Cardiac septum (tissue), 1 donor: Measurements from ENCODE around the gene PFDN1. TPM values are rescaled to one million over a fixed set of nuclear protein-coding genes. Genes with fewer than 3 reads are reported as not detected.

Source experiments
- DNase-seq: peaks from one replicate; pipeline ENCODE4 v3.0.0-alpha.2; 2020; ENCODE audit warnings: low spot score
- intact Hi-C: fragments of 100-400 bp; cut with DNase I; formaldehyde crosslinking; loops from one replicate; pipeline ENCODE4 v1.14.0; 2022
- total RNA-seq: library from RNA; stranded (reverse); fragmentation: NEBNext Ultra II Directional; extraction: Animal tissue kit (Norgen Biotek cat#: 25700); gene quantifications from one replicate; pipeline ENCODE4 v1.2.1, GENCODE V29; 2021
- donor health status: DM: no; HTN: no; CAD: no.

The PFDN1 gene
- total RNA-seq, 1 donor from 2014 or later = 71.7 TPM

GRCh38 chr5:140245926-140246325, 57.0 kb downstream of the PFDN1 start:
- intact Hi-C loops = loop anchor here (5.0 kb wide), 1 partner anchor 41 kb away; no protein-coding TSS in a partner anchor
- peak; percentile 69 for DNase-seq

GRCh38 chr5:140245341-140245740, 57.6 kb downstream of the PFDN1 start:
- intact Hi-C loops = loop anchor here (5.0 kb wide), 1 partner anchor 42 kb away; no protein-coding TSS in a partner anchor
- peak; percentile 65 for DNase-seq

GRCh38 chr5:140244525-140245025, 58.3 kb downstream of the PFDN1 start:
- intact Hi-C loops = loop anchor here (1.0 to 5.0 kb wide), 4 partner anchors 43 to 107 kb away; partner anchors contain the start of gene HBEGF
- peak; percentile 94 for DNase-seq

GRCh38 chr5:140243706-140244250, 59.1 kb downstream of the PFDN1 start:
- intact Hi-C loops = loop anchor here (1.0 to 5.0 kb wide), 3 partner anchors 61 to 108 kb away; partner anchors contain the start of gene HBEGF
- peak; percentile 41 for DNase-seq

- intact Hi-C loops = loop anchor here (5.0 kb wide), 1 partner anchor 61 kb away; no protein-coding TSS in a partner anchor
- peak; percentile 72 for DNase-seq
These were observed 59.9 kb downstream of the PFDN1 start for GRCh38 chr5:140242890-140243585.

GRCh38 chr5:140242099-140242498, 60.8 kb downstream of the PFDN1 start:
- DNase-seq = peak; percentile 62
- intact Hi-C loops = loop anchor here (5.0 kb wide), 1 partner anchor 60 kb away; no protein-coding TSS in a partner anchor

- intact Hi-C loops = loop anchor here (5.0 kb wide), 1 partner anchor 59 kb away; no protein-coding TSS in a partner anchor
- peak; percentile 94 for DNase-seq
These were observed 61.8 kb downstream of the PFDN1 start for GRCh38 chr5:140240987-140241706.

- DNase-seq = peak; percentile 78
- intact Hi-C loops = loop anchor here (5.0 kb wide), 1 partner anchor 58 kb away; no protein-coding TSS in a partner anchor
These were observed 62.8 kb downstream of the PFDN1 start for GRCh38 chr5:140239939-140240700.

- intact Hi-C loops = no loop called here
- DNase-seq = peak; percentile 70
These were observed 63.4 kb downstream of the PFDN1 start for GRCh38 chr5:140239461-140239860.

GRCh38 chr5:140238756-140239155, 64.1 kb downstream of the PFDN1 start:
- intact Hi-C loops = no loop called here
- DNase-seq = peak; percentile 67

- intact Hi-C loops = no loop called here
- peak; percentile 77 for DNase-seq
These were observed 65.9 kb downstream of the PFDN1 start for GRCh38 chr5:140236891-140237598.

- peak; percentile 47 for DNase-seq
- intact Hi-C loops = no loop called here
These were observed 66.9 kb downstream of the PFDN1 start for GRCh38 chr5:140235791-140236551.

- intact Hi-C loops = no loop called here
- DNase-seq = no peak
These were observed 68.4 kb downstream of the PFDN1 start for GRCh38 chr5:140234377-140234989.

- DNase-seq = no peak
- intact Hi-C loops = no loop called here
These were observed 70.2 kb downstream of the PFDN1 start for GRCh38 chr5:140232731-140233130.

GRCh38 chr5:140230373-140230772, 72.5 kb downstream of the PFDN1 start:
- no peak for DNase-seq
- intact Hi-C loops = no loop called here

GRCh38 chr5:140228364-140228837, 74.5 kb downstream of the PFDN1 start:
- DNase-seq = peak; percentile 71
- intact Hi-C loops = no loop called here

GRCh38 chr5:140227046-140227445, 75.9 kb downstream of the PFDN1 start:
- peak; percentile 5 for DNase-seq
- intact Hi-C loops = no loop called here
